ENCODE results near the gene DENND4C. TPM values are rescaled to one million over a fixed set of nuclear protein-coding genes. Genes with fewer than 3 reads are reported as not detected.

The DENND4C gene
- total and polyA plus RNA-seq, 2 donors (not counting 1 experiment from before 2014, with no cell fraction given), result 27.4 to 87.0 TPM

- H3K27ac ChIP-seq (ENCODE audit: insufficient read depth, low read length), result no peak overlapping the region
- H3K4me3 ChIP-seq (replicated peaks in 1 of 4; ENCODE audit: control extremely low read depth in 1 of 4, insufficient read depth in 1 of 4, low read depth in 3 of 4, low read length in 4 of 4), result peak overlapping the region; percentile 63 to 93 (median 79)
- H3K36me3 ChIP-seq (ENCODE audit: control insufficient read depth, insufficient read depth, low read length), result no peaks in the 10 kb centered on the region
- TF ChIP-seq EZH2 (IDR thresholded peaks at IDR 0.05; ENCODE audit: low read length, missing control alignments) (peak; percentile 26), CTCF (conservative IDR thresholded peaks at IDR 0.05 in 1 of 2, IDR thresholded peaks at IDR 0.05 in 1 of 2; ENCODE audit: low read depth in 1 of 2, low read length in 2 of 2) (no peak)
- peaks cover 2% of the 10 kb centered on the region for H3K4me1 ChIP-seq (ENCODE audit: control insufficient read depth, extremely low read depth, insufficient read depth, low read length)
- H4K20me1 ChIP-seq (ENCODE audit: control insufficient read depth, extremely low read depth, insufficient read depth, low read length), result no peaks in the 10 kb centered on the region
- no peaks in the 10 kb centered on the region for H3K27me3 ChIP-seq (ENCODE audit: control insufficient read depth, insufficient read depth, low read length)
- peak overlapping the region; percentile 32 for H3K9ac ChIP-seq (ENCODE audit: insufficient read depth, low read length)
- peak; percentile 8 to 12 for DNase-seq (ENCODE audit: low read depth in 2 of 2)
- no peaks in the 10 kb centered on the region for H3K79me2 ChIP-seq (ENCODE audit: control insufficient read depth, insufficient read depth, low read length)
- H3K9me3 ChIP-seq (ENCODE audit: control insufficient read depth, insufficient read depth, low read depth, low read length), result no peaks in the 10 kb centered on the region
- H2AFZ ChIP-seq (ENCODE audit: low read length), result peak overlapping the region; percentile 88
- H3K4me2 ChIP-seq (ENCODE audit: extremely low read depth, insufficient read depth, low read length), result peak overlapping the region; percentile 94
Observed at GRCh38 chr9:19409401-19410194, 179.1 kb downstream of the DENND4C start.

DNA sequence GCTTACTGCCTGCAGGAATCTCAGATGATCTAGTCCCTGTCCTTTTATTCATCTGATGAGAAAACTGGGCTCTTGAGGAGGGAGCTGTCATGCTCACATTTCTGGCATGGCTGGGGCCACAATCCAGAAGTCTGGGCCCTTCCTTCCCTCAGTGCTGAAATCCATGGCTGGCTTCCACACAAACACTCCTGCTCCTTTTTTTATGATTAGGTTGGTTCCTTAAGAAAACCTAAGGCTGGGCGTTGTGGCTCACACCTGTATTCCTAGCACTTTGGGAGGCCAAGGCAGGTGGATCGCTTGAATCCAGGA, 179.7 kb downstream of the DENND4C start:
- Histone ChIP-seq H2AFZ (ENCODE audit: low read length) (no peak overlapping the region), H3K36me3 (ENCODE audit: control insufficient read depth, insufficient read depth, low read length) (no peaks in the 10 kb centered on the region), H3K9ac (ENCODE audit: insufficient read depth, low read length) (no peak overlapping the region), H3K4me2 (ENCODE audit: extremely low read depth, insufficient read depth, low read length) (no peak overlapping the region), H4K20me1 (ENCODE audit: control insufficient read depth, extremely low read depth, insufficient read depth, low read length) (no peaks in the 10 kb centered on the region), H3K4me3 (replicated peaks in 1 of 4; ENCODE audit: control extremely low read depth in 1 of 4, insufficient read depth in 1 of 4, low read depth in 3 of 4, low read length in 4 of 4) (peak overlapping the region in 2 of 4 experiments; percentile 74 to 93), H3K27ac (ENCODE audit: insufficient read depth, low read length) (no peak overlapping the region), H3K27me3 (ENCODE audit: control insufficient read depth, insufficient read depth, low read length) (no peaks in the 10 kb centered on the region), H3K9me3 (ENCODE audit: control insufficient read depth, insufficient read depth, low read depth, low read length) (no peaks in the 10 kb centered on the region), H3K4me1 (ENCODE audit: control insufficient read depth, extremely low read depth, insufficient read depth, low read length) (peaks cover 2% of the 10 kb centered on the region), H3K79me2 (ENCODE audit: control insufficient read depth, insufficient read depth, low read length) (no peaks in the 10 kb centered on the region)
- DNase-seq (ENCODE audit: low read depth in 2 of 2), result no peak
- TF ChIP-seq CTCF (conservative IDR thresholded peaks at IDR 0.05 in 1 of 2, IDR thresholded peaks at IDR 0.05 in 1 of 2; ENCODE audit: low read depth in 1 of 2, low read length in 2 of 2) (no peak), EZH2 (IDR thresholded peaks at IDR 0.05; ENCODE audit: low read length, missing control alignments) (no peak)

DNA sequence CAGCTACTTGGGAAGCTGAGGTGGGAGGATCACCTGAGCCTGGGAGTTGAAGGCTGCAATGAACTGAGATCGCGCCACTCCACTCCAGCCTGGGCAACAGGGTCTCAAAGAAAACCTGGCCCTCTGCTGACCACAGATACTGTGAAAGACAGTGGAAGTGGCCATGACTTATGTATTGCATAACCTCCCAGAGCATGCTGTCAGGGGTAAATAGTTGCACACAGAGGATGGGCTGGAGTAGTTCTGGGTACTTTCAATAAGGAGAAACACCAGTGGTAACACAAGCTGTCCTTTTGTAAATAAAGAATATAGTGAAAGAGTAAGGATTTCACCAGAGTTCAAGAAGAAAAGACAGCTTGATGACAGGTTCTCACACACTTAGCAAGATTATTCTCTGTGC, 180.1 kb downstream of the DENND4C start:
- no peaks in the 10 kb centered on the region for H3K27me3 ChIP-seq (ENCODE audit: control insufficient read depth, insufficient read depth, low read length)
- no peak overlapping the region for H2AFZ ChIP-seq (ENCODE audit: low read length)
- no peaks in the 10 kb centered on the region for H4K20me1 ChIP-seq (ENCODE audit: control insufficient read depth, extremely low read depth, insufficient read depth, low read length)
- no peak for DNase-seq (ENCODE audit: low read depth in 2 of 2)
- H3K4me2 ChIP-seq (ENCODE audit: extremely low read depth, insufficient read depth, low read length), result no peak overlapping the region
- H3K27ac ChIP-seq (ENCODE audit: insufficient read depth, low read length), result no peak overlapping the region
- H3K9me3 ChIP-seq (ENCODE audit: control insufficient read depth, insufficient read depth, low read depth, low read length), result no peaks in the 10 kb centered on the region
- no peak for TF ChIP-seq EZH2 (IDR thresholded peaks at IDR 0.05; ENCODE audit: low read length, missing control alignments)
- TF ChIP-seq CTCF (conservative IDR thresholded peaks at IDR 0.05 in 1 of 2, IDR thresholded peaks at IDR 0.05 in 1 of 2; ENCODE audit: low read depth in 1 of 2, low read length in 2 of 2), result no peak
- no peak overlapping the region for H3K9ac ChIP-seq (ENCODE audit: insufficient read depth, low read length)
- H3K79me2 ChIP-seq (ENCODE audit: control insufficient read depth, insufficient read depth, low read length), result no peaks in the 10 kb centered on the region
- H3K36me3 ChIP-seq (ENCODE audit: control insufficient read depth, insufficient read depth, low read length), result no peaks in the 10 kb centered on the region
- no peak overlapping the region for H3K4me3 ChIP-seq (replicated peaks in 1 of 4; ENCODE audit: control extremely low read depth in 1 of 4, insufficient read depth in 1 of 4, low read depth in 3 of 4, low read length in 4 of 4)
- H3K4me1 ChIP-seq (ENCODE audit: control insufficient read depth, extremely low read depth, insufficient read depth, low read length), result peaks cover 2% of the 10 kb centered on the region

Data from fibroblast of lung (primary cell).